Stimulated activated CD4-positive, alpha-beta T cell treated with anti-CD3 and anti-CD28 coated beads, Interleukin-1b, Interleukin-23, amount 100 ng/mL, for 48 hours (primary cell): ENCODE data around the gene MYH7.
"Not testable (repeated sequence)": the region's sequence is repeated elsewhere in the genome, so short reads cannot be mapped to it uniquely, and the experiment has no call there.

ENCODE experiments used
- DNase-seq: peaks from one replicate; pipeline ENCODE4 v3.0.0-alpha.2; 2020

The MYH7 gene

GRCh38 chr14:23406725-23407355, 28.6 kb downstream of the MYH7 start:
- no peak for DNase-seq

- DNase-seq = no peak
These were observed 29.2 kb downstream of the MYH7 start for GRCh38 chr14:23406244-23406643.

GRCh38 chr14:23405516-23406025, 29.9 kb downstream of the MYH7 start:
- no peak for DNase-seq

- DNase-seq = no peak
These were observed 30.4 kb downstream of the MYH7 start for GRCh38 chr14:23405096-23405495.

- DNase-seq = no peak
These were observed 31.0 kb downstream of the MYH7 start for GRCh38 chr14:23404331-23404900.

- no peak for DNase-seq
These were observed 31.6 kb downstream of the MYH7 start for GRCh38 chr14:23403908-23404307.

- no peak for DNase-seq
These were observed 32.4 kb downstream of the MYH7 start for GRCh38 chr14:23403139-23403438.

GRCh38 chr14:23402296-23403138, 32.9 kb downstream of the MYH7 start:
- DNase-seq = no peak

GRCh38 chr14:23401291-23401690, 34.2 kb downstream of the MYH7 start:
- no peak for DNase-seq

GRCh38 chr14:23400496-23401149, 34.8 kb downstream of the MYH7 start:
- DNase-seq = not testable (repeated sequence)

- no peak for DNase-seq
These were observed 35.9 kb downstream of the MYH7 start for GRCh38 chr14:23399591-23399990.

- no peak for DNase-seq
These were observed 36.3 kb downstream of the MYH7 start for GRCh38 chr14:23399136-23399535.

GRCh38 chr14:23398348-23398747, 37.1 kb downstream of the MYH7 start:
- no peak for DNase-seq

- DNase-seq = no peak
These were observed 38.6 kb downstream of the MYH7 start for GRCh38 chr14:23396781-23397407.

- no peak for DNase-seq
These were observed 39.3 kb downstream of the MYH7 start for GRCh38 chr14:23396126-23396525.

GRCh38 chr14:23392613-23393012, 42.8 kb downstream of the MYH7 start:
- DNase-seq = no peak

GRCh38 chr14:23389871-23390270, 45.6 kb downstream of the MYH7 start:
- not testable (repeated sequence) for DNase-seq

- DNase-seq = no peak
These were observed 46.1 kb downstream of the MYH7 start for GRCh38 chr14:23389396-23389795.

- no peak for DNase-seq
These were observed 46.5 kb downstream of the MYH7 start for GRCh38 chr14:23388996-23389395.

- DNase-seq = no peak
These were observed 47.3 kb downstream of the MYH7 start for GRCh38 chr14:23387916-23388882.

GRCh38 chr14:23386999-23387398, 48.5 kb downstream of the MYH7 start:
- DNase-seq = no peak

GRCh38 chr14:23386266-23386657, 49.2 kb downstream of the MYH7 start:
- not testable (repeated sequence) for DNase-seq
